ENCODE measurements around the gene EVC2. TPM values are rescaled to one million over a fixed set of nuclear protein-coding genes. Genes with fewer than 3 reads are reported as not detected.

EVC2 gene
- total RNA-seq, 1 donor from 2014 or later = 0.75 TPM

DNA sequence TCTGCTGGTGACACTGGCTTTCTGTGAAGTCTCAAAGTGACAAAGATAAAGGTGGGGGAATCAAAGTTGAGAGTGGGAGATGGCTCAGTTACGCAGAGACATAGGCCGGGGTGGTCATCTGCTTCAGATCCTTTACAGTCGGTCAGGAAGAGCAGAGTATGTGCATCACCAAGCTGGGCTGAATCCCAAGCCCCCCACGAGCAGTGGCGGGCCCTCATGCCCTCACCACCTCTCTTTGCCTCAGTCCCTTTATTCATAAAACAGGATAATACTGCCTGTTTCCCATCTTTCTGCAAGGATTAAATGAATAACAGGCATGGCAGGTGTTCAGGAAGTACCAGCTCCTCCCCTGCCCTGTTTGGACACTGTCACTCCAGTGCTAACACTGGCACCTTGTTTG lies 135.6 kb downstream of the EVC2 start:
- no peak for DNase-seq (ENCODE audit: low spot score)

DNA sequence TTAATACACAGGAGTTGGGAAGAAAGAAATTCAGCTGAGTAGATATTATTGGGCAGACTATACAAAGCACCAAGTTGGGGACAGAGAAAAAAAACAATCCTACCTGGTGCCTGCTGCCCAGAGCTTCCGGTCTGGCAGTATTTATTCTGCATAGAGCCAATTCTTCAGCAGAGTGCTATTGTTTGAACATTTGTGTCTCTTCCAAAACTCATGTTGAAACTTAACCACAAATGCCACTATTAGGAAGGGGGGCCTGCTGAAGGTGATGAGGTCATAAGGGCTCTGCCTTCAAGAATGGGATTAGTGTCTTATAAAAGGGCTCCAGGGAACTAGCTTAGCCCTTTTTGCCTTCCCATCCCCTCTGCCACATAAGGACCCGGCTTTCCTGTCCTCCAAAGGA lies 136.2 kb downstream of the EVC2 start:
- ATAC-seq (no peak), DNase-seq (ENCODE audit: low spot score) (no peak)

More for the DNA sequence above, 135.6 kb downstream of the EVC2 start:
- no peak for ATAC-seq

DNA sequence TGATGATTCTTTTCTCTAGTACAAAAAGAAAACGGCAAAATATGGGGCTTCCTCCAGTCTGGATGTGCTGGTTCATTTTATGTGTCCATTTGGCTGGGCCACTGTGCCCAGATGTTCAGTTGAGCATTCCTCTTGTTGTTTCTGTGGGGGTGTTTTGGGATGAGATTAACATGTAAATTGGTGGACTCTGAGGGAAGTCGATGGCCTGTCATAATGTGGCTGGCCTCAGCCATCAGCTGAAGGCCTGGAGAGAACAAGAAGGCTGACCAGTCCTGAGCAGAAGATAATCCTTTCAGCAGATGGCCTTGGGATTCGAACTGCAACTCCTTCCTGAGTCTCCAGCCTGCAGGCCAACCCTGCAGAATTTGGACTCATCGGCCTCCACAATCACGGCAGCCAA lies 136.7 kb downstream of the EVC2 start:
- DNase-seq (ENCODE audit: low spot score) (no peak), ATAC-seq (no peak)

DNA sequence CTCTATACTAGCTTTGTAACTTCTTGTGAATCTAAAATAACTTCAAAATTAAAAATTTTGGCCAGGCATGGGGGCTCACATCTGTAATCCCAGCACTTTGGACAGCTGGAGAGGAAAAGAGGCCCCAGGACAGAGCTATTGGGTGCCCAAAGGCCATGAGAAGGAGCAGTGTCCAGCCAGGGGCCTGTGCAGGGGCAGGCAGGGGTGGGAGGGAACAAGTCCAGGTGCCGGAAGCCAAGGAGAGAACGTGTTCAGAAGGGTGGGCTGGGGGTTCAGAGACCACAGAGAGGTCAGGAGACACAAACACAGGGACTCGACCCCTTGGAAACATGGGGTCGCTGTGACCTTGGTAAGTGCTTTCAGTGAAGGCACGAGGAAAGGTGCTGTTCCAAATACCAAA lies 138.9 kb downstream of the EVC2 start:
- ATAC-seq = no peak
- DNase-seq (ENCODE audit: low spot score) = no peak

DNA sequence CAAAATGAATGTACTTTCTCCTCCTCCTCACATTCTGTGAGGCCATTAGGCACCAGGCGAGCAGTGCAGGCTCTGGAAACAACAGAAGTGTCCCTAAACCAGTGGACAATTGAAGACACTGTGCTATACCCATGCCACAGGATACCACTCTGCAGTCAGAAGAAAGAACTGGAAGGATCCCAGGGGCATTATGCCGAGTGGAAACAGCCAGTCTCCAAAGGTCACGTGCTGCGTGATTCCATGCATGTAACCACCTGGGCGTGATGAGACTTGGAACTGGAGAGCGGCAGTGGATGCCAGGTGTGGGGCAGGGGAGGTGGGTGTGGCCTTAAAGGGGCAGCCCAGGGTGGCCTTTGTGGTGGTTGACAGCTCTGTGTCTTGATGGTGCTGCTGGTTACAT lies 139.4 kb downstream of the EVC2 start:
- no peak for DNase-seq (ENCODE audit: low spot score)
- no peak for ATAC-seq

DNA sequence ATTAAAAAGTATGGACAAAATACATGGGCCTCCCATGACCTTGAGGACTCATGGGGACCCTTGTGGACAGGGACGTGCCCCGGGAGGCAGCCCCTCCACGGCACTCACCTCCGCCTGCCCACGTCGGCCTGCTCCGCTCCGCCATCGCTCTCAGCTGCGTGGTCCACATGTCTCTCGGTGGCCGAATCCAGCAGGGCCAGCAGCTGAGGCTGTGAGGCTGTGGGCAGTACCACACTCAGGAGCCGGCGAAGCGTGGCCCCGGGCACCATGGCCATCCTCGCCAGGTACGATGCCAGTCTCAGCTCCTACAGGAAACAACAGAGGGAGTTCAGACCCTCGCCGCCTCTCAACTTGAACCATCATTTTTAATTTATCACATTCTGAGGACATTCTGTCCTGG lies 140.0 kb downstream of the EVC2 start:
- ATAC-seq (no peak), DNase-seq (ENCODE audit: low spot score) (no peak)

DNA sequence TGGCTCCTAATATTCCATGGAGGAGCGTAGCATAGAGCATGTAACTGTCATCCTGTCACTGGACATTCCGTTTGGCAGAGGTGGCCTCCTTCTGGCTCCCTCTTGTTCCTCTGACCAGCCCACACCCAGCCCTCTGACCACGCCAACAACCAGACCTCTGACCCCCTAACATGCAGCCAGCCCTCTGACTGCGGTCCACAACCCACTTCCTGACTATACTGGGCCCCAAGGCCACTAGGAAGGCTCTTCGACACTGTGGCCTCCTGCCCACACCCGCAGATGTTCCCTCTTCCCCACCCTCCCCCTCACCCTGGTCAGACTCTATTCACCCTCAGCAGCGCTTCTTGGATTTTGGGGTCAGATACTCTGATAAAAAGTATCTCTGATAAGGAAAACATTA lies 141.4 kb downstream of the EVC2 start:
- ATAC-seq (no peak), DNase-seq (ENCODE audit: low spot score) (no peak)

DNA sequence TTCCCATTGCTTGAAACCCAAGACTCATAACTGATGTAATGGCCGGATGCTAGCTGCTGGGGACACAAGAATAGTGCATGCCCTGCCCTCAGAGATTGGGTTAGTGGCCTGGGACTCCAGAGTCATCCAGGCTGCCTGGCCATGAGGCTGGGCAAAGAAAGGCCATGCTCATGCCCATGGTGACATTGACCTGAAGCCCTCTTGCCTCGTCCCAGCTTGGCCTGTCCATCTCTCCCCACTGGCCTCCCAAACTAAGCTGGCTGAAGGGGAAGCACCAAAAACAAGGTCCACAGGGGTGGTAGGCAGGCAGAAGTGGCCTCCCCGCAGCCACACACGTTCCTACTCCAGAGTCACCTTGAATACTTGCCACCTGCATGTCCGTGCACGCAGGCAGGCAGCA lies 141.8 kb downstream of the EVC2 start:
- DNase-seq (ENCODE audit: low spot score) = no peak
- ATAC-seq = no peak

DNA sequence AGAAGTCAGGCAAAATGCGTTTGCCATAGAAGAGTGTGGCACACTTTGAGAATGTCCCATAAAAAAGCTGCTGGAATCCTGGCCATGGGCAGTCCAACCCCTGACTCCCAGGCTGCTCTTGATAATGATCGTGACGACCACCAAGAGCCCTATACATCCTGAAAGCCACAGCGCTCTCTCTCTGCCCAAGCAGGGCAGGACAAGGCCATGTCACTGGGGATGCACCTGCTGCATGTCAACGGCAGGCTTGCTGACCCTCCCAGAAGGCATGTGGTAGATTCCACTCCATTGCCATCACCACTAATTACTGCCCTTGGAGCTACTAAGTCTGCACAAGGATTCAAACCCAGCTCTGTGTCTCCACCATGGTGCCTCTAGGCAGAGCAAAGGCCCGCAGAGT lies 144.5 kb downstream of the EVC2 start:
- ATAC-seq = no peak

DNA sequence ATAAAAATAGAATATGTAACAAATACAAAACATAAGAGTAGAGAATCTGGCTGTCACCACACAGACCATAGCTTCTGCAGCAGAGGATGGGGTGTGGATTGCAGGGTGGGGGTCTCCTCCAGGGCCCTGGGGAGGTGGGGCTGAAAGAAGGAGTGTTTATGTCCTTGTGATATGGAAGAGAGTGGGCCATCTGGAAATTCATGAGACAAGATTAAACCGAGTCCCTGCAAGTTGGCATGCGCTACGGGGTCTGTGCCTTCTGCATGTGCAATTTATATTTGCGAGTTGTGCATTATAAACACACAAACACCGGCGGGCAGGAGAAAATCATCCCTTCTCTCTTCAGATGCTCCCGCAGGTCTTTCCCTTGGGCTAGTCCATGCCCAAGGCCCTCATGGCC lies 145.9 kb downstream of the EVC2 start:
- no peak for ATAC-seq
- DNase-seq (ENCODE audit: low spot score) = no peak

More for the DNA sequence above, 144.5 kb downstream of the EVC2 start:
- DNase-seq (ENCODE audit: low spot score) = no peak

DNA sequence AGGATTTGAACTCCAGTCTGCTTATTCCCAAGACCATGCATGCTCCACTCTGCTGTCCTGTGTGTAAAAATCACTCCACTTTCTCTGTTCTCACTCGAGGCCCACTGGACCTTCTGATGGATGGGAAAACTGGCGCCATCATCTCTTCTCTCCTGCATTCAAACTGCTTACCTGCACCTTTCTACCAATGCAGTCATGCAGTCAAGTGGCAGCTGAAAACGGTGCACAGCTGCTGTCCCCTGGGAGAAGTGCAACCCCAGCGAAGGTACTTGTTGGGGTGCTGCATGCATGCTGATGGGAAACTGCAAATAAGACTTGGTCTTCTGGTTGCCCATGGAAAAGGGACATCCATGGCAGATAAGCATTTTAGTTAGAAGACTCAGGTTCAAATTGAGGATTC lies 147.1 kb downstream of the EVC2 start:
- no peak for DNase-seq (ENCODE audit: low spot score)
- no peak for ATAC-seq

DNA sequence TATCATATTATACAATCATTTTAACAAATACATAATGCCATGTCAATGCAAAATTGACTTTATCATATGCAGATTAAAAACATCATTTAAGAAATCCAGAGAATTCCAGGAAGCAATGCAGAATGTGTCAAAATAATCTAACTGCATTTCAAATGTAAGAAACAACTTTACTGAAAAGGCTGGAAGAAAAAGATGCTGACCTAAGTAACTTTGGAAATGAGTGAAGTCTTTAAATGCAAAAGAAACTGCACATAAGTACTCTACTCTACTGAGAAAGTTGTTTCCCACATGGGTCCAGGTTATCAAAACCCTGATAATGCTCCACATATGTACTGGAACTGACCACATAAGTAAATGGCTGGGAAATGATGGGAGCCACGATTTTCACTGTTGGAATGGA lies 149.9 kb downstream of the EVC2 start:
- DNase-seq (ENCODE audit: low spot score) = no peak
- ATAC-seq = no peak

DNA sequence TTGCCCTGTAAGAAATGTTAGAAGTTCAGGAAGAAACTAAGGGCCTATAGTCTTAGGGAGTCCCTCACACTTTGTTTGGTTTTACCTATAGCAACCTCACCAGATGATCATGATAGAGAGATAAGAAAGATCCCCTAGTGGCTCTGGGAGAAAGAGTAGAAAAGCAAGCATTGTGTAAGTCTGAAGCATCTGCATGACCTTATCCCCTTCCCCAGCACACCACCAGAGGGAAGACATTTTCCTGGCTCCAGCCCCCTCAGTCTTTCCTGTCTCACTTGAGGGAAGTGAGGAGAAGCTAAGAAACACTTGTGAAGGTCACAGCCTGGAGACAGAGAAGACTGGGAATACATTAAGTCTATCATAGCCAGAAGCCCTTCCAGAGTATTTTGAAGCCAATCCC lies 154.0 kb downstream of the EVC2 start:
- DNase-seq (ENCODE audit: low spot score) = no peak
- ATAC-seq = no peak

DNA sequence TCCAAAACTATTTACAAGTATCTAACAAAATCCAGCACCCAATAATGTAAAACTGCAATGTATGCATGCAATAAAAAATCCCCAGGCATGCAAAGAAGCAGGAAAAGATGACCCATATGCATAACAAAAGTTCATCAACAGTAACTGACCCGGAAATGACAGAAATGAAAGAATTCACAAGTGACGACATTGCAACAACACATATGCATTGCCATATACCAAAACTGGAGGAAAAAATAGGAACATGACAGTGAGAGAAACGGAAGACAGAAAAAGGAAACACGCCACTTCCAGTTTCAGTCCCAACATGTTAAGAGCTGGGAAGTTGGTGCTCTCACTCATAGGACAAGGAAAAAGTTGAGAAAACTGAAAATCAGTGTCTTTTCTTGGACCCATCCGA lies 154.6 kb downstream of the EVC2 start:
- no peak for ATAC-seq
- DNase-seq (ENCODE audit: low spot score) = no peak

DNA sequence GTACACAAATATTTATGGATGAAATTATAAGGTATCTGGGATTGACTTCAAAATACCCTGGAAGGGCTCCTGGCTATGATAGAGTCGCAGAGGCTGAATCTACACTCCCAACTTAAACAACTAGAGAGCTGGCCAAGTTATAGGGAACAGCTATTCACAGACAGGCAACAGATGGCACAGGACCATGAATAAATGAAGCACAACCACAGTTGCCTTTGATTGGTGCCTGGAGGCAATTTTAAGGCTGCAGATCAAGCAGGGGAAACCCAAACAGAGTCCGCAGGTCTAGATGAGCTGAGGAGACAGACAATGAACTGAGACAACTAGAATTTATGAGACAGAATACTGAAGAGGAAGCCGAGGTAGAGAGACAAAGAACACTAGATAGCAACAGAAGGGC lies 155.9 kb downstream of the EVC2 start:
- DNase-seq (ENCODE audit: low spot score) (no peak), ATAC-seq (no peak)

DNA sequence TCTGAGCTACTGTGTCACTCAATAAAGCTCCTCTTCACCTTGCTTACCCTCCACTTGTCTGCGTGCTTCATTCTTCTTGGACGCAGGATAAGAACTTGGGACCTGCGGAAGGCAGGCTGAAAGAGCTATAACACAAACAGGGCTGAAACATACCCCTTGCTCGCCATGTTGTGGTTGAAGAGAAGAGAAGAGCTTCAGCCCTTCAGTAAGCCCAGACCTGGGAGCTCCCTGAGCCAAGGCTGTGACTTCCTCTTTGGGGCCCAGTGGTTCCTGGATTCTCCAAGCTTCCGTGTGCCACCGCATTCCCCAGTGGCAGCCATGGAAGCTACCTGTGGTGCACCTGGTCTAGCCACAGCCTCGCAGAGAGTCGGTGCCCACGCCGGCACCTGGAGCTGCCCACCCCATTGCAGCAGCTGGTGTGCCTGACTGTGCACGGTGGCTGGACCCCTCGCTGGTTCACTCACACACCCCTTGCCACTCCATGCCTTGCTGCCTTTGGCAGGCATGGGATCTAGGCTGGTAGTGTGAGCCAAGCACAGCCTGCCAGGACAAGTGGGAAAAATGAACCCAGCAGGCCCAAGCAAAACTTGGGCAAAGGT lies 160.6 kb downstream of the EVC2 start:
- DNase-seq (ENCODE audit: low spot score) (no peak), ATAC-seq (no peak)

DNA sequence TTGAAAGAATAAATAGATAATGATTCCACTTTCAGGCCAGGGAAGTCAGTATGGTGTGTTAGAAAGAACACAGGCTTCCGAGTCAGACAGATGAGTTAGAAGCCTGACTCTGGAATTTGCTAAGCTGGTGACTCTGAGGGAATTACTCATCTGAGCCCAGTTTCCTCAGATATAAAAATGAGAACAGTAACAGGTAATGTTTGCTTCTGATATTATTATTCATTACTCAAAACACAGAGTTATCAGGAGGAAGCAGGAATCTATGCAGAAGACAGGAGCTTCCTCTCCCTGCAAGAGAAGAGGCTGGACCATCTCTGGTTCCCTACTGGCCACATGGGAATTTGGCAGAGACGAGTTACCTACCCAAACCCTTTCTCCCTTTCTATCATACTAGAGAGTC lies 163.1 kb downstream of the EVC2 start:
- DNase-seq (ENCODE audit: low spot score) (no peak), ATAC-seq (no peak)

DNA sequence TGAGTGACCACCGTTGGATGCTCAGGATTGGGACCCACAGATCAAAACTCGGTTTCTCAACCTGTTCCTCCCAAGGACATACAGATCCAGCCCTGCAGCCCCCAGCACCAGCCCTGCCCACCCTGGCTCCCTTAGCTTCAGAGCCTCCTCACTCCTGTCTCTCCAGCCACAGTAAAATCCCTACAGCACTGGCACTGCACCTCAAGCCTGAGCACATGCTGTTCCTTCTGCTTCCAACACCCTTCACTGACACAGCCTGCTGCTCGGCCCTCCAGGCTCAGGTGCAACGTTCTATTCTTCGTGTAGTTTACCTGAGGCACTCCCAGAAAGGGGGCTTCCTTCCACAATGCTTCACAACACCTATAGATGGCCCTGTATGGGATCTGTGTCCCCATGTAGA lies 163.6 kb downstream of the EVC2 start:
- DNase-seq (ENCODE audit: low spot score) (no peak), ATAC-seq (no peak)

DNA sequence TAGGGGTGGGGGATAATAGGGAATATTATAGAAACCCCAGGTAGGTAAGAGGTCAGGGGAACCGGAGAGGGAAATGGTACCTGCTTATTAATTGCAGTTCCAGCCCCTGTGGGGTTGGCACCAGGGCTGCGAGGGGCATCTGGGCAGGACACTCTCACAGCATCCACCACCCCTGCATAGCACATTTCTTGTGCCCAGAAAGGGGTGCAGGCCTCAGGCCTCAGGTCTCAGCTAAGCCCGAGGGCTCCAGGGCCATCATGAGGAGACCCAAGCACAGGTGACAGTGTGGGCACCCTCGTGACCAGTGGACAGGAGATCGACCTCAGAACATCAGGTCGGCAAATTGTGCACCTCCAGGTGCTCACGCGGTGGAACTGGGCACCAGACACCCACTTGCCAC lies 164.7 kb downstream of the EVC2 start:
- DNase-seq (ENCODE audit: low spot score) = no peak

DNA sequence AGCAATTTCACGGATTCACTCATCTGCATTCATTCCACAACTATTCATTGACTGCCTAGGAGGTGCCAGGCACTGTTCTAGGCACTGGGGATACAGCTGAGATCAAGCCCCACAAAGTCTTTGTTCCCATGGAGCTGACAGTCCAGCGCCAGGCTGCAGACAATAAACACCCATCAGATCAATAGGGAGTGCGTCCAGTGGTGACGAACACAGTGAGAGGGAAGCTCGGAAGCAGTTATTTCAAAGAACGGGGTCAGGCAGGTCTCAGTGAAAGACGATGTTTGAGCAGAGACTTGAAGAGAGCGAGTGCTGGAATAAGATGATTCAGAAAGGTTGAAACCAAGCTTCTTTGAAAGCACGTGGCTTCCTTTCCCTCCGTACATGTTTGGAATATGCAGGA lies 167.2 kb downstream of the EVC2 start:
- DNase-seq (ENCODE audit: low spot score) = no peak
- no peak for ATAC-seq

More for the DNA sequence above, 164.7 kb downstream of the EVC2 start:
- no peak for ATAC-seq

DNA sequence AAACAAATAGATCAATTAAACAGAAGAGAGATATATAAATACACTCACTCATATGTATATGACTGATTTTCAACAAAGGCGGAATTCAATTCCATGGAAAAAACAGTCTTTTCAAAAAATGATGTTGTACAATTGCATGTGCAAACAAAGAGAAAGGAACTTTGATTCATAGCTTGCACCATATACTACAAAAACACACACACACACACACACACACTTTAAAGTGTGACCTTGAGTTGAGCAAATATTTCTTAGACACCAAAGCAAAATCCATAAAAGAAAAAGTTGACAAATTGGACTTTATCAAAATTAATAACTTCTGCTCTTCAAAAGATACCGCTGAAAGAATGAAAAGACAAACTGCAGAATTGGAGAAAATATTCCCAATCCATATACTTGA lies 168.8 kb downstream of the EVC2 start:
- ATAC-seq = no peak
- no peak for DNase-seq (ENCODE audit: low spot score)

DNA sequence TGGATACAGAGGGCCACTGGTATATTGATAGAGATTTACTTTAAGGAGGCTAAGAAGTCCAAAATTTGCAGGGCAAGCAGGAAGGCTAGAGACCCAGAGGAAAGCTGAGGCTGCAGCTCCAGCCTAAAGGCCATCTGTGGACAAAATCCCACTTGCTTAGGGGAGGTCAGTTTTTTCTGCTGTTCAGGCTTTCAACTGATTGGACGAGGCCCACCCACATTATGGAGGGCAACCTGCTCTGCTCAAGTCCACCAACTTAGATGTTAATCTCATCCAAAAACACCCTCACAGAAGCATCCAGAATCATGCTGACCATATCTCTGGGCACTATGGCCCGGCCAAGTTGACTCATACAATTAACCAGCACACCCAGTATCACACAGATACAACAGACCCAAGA lies 176.3 kb downstream of the EVC2 start:
- ATAC-seq = no peak
- no peak for DNase-seq (ENCODE audit: low spot score)

DNA sequence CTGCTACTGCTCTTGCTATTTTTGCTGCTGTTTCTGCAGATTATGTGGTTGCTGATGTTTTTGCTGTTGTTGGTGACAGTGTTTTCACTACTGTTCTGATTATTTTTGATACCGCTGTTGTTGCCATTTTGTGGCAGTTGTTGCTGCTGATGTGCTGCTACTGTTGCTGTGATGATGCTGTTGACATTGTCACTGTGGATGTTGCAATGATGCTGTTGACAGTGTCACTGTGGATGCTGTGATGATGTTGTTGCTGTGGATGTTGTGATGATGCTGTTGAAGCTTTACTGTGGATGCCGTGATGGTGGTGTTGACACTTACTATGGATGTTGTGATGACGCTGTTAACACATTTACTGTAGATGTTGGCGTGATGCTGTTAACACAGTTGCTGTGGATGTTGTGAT lies 180.3 kb downstream of the EVC2 start:
- no peak for ATAC-seq
- DNase-seq (ENCODE audit: low spot score) = no peak

DNA sequence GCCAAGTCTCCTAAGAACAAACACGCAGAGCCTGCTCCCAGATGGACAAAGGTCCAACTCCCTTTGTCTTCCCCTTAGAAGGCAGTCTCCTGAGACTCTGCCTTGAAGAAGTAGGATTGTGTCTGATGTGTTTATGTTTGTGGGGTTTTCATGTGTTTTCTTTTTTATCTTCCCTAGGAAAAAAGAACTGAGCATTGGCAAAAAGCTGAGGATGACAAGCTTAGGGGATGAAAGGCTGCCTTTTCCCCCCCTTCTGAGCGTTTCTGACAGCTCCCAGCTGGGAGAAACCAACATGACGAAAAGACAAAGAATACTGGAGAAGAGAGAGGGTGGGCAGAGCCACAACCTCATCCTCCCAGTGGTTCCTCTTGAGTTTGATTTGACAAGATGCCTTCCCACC lies 181.1 kb downstream of the EVC2 start:
- no peak for ATAC-seq
- DNase-seq (ENCODE audit: low spot score) = no peak

Measured in left lobe of liver (tissue), 2 donors.